Gastrocnemius medialis (tissue), 4 donors: Measurements from ENCODE around the gene ABCC4.

Experiments
- POLR2A ChIP-seq, 2 donors: fragments of 450-650 bp; IDR thresholded peaks; one replicate each; pipeline ENCODE4 v1.6.1; 2017; ENCODE audit warnings: antibody characterized with exemption in 2 of 2, mild to moderate bottlenecking in 2 of 2, moderate library complexity in 2 of 2
- TF ChIP-seq, protein P1 (sequence below), 5 experiments: fragments of 450-650 bp in 3 of 5; fragments of 200-600 bp in 2 of 5; sonication (generic) in 2 of 5; IDR thresholded peaks in 4 of 5; conservative IDR thresholded peaks in 1 of 5; 1 replicate in 4 of 5; 2 replicates in 1 of 5; pipeline ENCODE4 v1.5.1; 2016 to 2019; ENCODE audit warnings: antibody characterized with exemption in 5 of 5, mild to moderate bottlenecking in 3 of 5, moderate library complexity in 3 of 5

DNA sequence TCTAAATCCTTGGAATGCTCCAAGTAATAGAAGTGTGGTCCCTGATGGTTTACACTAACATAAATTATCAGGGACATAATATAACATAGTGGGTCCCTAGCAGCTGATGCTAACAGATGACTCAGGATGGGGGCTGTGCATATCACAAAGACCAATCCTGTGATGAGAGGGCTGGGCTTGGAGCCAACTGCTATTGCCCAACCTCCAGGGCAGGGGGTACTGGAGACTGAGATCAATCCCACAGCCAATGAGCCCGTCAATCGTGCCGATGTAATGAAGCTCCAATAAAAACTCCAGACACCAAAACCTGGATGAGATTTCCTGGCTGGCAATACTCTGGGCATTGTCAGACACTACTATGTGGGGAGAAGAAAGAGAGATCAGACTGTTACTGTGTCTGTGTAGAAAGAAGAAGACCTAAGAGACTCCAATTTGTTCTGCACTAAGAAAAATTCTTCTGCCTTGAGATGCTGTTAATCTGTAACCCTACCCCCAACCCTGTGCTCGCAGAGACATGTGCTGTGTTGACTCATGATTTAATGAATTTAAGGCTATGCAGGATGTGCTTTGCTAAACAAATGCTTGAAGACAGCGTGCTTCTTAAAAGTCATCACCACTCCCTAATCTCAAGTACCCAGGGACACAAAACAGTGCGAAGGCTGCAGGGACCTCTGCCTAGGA, 33.4 kb downstream of the ABCC4 start:
- TF ChIP-seq, protein P1, sequence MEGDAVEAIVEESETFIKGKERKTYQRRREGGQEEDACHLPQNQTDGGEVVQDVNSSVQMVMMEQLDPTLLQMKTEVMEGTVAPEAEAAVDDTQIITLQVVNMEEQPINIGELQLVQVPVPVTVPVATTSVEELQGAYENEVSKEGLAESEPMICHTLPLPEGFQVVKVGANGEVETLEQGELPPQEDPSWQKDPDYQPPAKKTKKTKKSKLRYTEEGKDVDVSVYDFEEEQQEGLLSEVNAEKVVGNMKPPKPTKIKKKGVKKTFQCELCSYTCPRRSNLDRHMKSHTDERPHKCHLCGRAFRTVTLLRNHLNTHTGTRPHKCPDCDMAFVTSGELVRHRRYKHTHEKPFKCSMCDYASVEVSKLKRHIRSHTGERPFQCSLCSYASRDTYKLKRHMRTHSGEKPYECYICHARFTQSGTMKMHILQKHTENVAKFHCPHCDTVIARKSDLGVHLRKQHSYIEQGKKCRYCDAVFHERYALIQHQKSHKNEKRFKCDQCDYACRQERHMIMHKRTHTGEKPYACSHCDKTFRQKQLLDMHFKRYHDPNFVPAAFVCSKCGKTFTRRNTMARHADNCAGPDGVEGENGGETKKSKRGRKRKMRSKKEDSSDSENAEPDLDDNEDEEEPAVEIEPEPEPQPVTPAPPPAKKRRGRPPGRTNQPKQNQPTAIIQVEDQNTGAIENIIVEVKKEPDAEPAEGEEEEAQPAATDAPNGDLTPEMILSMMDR (IDR thresholded peaks at IDR 0.05 in 4 of 5, conservative IDR thresholded peaks at IDR 0.05 in 1 of 5) = no peak
- TF ChIP-seq POLR2A (IDR thresholded peaks at IDR 0.05) = no peak
